GM20431 (cell line): Measurements from ENCODE around the gene MTIF2.
"Not testable (repeated sequence)": the region's sequence is repeated elsewhere in the genome, so short reads cannot be mapped to it uniquely, and the experiment has no call there.

Experiments
- in situ Hi-C: fragments of 300-500 bp; cut with MseI, MboI; formaldehyde crosslinking; loops from one replicate; pipeline ENCODE4 v1.15.0; 2020; ENCODE audit warnings: low sequenced_read_pairs; ENCODE audit not compliant: unreplicated experiment

MTIF2 gene

DNA sequence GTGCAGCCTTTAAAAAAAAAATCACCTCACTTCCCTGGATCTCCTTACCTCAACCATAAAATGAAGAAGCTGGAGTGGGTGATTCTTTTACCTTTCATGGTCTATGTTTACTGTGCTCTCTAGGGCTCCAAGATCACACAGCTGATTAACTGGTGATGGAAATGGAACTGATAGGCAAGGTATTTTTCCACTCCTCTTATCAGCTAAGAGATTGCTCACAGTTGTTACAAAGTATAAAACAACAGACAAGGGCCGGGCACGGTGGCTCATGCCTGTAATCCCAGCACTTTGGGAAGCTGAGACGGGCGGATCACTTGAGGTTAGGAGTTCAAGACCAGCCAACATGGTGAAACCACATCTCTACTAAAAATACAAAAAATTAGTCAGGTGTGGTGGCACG, 22.0 kb downstream of the MTIF2 start:
- in situ Hi-C loops: no loop called here

DNA sequence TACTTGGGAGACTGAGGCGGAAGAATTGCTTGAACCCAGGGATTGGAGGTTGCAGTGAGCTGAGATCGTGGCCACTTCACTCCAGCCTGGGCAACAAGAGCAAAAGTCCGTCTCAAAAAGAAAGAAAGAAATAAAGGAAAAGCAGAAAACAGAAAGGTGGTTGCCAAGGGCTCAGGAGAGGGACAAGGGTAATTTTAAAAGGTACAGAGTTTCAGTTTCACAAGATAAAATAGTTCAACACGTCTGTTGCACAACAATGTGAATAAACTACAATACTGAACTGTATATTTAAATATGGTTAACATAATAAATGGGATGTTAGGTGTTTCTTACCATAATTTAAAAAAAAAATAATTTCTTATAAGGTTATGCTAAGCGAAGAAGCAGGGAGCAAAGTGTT, 23.6 kb downstream of the MTIF2 start:
- in situ Hi-C loops: no loop called here

GRCh38 chr2:55242617-55243016, 26.4 kb downstream of the MTIF2 start:
- in situ Hi-C loops: no loop called here

DNA sequence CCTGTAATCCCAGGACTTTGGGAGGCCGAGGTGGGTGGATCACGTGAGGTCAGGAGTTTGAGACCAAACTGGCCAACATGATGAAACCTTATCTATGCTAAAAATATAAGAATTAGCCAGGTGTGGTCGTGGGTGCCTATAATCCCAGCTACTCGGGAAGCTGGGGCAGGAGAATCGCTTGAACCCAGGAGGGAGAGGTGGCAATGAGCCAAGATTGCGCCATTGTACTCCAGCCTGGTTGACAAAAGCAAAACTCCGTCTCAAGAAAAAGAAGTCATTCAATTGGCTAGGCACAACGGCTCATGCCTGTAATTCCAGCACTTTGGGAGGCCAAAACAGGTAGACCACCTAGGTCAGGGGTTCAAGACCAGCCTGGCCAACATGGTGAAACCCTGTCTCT, 27.4 kb downstream of the MTIF2 start:
- in situ Hi-C loops: not testable (repeated sequence)

- in situ Hi-C loops: no loop called here
Observed at GRCh38 chr2:55239656-55240222, 29.3 kb downstream of the MTIF2 start.

GRCh38 chr2:55236992-55237543, 32.0 kb downstream of the MTIF2 start:
- in situ Hi-C loops: no loop called here

DNA sequence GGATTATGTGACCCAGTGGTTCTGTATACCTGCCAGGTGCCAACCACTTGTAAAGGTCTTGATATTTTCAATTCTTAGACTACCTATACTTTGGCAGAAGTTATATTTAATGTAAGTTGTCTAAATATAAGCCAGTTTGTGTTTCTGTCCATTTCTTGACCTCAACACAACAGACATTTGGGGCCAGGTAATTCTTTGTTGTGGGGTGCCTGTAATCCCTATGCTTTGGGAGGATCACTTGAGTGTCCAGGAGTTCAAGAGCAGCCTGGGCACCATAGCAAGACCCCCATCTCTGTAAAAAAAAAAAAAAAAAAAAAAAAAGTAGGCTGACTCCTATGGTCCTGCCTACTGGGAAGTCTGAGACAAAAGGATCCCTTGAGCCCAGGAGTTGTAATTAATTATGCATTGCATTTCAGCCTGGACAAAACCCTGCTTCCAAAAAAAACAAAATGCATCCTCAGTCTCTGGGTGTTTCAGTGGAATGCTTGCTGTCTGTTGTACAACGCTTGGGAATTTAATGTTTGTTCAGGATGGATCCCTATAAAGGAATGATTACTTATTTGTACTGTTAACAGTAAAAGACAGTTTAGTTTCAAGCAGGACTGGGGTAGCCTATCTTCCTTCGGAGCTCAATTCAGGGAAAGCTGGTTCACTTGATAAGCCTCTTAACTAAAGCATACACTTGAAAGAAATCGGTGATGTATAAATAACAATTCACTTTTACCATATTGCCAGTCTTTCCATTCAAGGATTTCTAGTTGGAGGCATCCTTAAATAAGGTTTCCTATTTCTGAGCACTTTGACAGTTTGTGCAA, 33.1 kb downstream of the MTIF2 start:
- in situ Hi-C loops: no loop called here

DNA sequence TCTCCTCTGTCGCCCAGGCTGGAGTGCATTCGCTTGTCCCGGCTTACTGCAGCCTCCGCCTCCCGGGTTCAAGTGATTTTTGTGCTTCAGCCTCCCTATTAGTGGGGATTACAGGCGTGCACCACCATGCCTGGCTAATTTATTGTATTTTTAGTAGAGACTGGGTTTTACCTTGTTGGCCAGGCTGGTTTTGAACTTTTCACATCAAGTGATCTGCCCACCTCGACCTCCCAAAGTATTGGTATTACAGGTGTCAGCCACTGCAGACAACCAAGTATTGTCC, 35.4 kb downstream of the MTIF2 start:
- in situ Hi-C loops: no loop called here

- in situ Hi-C loops: no loop called here
Observed at GRCh38 chr2:55232863-55233657, 36.0 kb downstream of the MTIF2 start.

DNA sequence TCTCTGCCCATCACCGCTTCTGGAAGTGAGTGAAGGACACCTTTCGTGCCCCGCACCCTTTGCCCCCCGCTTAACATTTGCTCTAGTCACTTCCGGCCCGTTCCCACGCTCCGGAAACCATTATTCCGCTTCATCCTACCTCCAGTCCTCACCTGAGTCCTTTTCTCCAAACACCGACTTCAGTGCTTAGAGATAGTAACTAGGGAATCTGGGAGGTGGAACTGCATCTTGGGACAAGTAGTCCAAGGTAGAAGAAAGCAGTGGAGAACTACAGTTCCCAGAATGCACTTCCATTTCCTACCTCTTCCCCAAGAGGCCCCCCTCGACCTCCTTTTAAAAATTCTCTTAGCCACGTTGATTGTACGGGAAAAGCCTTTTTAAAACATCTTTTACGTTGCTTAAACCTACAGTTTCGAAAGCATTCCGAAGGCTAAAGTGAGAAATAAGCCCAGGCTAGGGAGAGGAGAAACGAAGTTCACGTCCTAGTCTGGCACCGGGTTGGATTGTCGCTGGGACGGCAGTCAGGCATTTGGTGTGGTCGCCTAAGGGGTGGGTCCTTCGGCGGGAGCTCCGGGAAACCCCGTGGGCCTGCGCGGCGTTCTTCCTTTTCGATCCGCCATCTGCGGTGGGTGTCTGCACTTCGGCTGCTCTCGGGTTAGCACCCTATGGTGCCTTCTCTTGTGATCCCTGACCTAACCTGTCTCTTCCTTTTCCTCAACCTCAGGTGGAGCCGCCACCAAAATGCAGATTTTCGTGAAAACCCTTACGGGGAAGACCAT, 36.8 kb downstream of the MTIF2 start, which contains the start of the genes CLHC1 and RPS27A:
TSS of gene CLHC1 (minus strand) at position 210 of the 779 bp plus-strand sequence. CDS start 9,882 bp downstream, outside the sequence.
TSS of gene RPS27A (plus strand) at position 605 of the 779 bp plus-strand sequence. CDS start at position 742, 137 bp downstream.
- in situ Hi-C loops: no loop called here

GRCh38 chr2:55231546-55232083, 37.4 kb downstream of the MTIF2 start:
- in situ Hi-C loops: no loop called here

GRCh38 chr2:55230551-55230950, 38.5 kb downstream of the MTIF2 start:
- in situ Hi-C loops: no loop called here

GRCh38 chr2:55229221-55229620, 39.8 kb downstream of the MTIF2 start:
- in situ Hi-C loops: no loop called here

- in situ Hi-C loops: no loop called here
Observed at GRCh38 chr2:55228226-55228563, 40.8 kb downstream of the MTIF2 start.

- in situ Hi-C loops: not testable (repeated sequence)
Observed at GRCh38 chr2:55227437-55228225, 41.4 kb downstream of the MTIF2 start.

DNA sequence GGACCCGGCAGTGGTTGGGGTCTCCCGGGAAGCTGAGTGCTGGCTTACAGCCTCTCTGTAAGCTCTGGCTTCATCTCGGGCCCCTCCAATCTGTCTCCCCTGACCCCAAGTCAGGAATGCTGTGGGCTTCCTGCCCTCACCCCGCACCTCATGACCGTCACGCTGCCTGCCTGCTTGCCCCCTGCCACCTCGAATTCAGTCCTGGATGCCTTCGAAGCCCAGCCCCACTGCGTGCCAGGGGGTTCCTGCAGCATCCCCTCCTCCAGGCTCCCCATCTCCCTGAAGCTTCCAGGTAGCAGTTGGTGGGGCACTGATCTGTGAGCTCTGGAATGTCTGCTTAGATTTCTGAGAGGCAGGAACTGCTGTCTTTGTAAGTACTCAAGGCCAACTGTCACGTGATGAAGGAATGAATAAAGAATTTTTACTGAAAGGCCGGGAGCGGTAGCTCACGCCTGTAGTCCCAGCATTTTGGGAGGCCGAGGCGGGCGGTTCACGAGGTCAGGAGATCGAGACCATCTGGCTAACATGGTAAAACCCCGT, 43.5 kb downstream of the MTIF2 start:
- in situ Hi-C loops: no loop called here

DNA sequence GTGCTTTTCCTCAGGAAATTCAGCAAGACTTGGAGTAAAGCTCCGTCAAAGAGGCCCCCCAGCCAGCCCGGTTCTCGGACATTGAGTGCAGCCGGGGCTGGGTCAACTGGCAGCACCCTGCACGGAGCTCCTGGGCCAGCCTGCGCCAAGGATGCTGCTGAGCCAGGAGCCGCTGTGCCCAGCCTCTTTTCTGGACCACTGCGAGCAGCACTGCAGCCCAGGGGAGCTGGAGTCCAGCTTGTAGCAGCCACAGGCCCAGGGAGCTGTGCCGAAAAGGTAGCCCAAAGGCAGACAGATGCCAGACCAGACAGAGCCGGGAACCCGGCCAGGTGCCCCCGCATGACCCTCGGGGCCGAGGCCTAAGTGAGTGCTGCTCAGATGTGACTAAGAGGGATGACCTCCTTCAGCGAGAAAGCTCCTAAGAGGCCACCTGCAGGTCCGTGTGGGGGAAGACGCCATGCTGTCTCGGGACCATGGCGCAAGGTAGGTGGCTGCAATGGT, 44.2 kb downstream of the MTIF2 start:
- in situ Hi-C loops: no loop called here

- in situ Hi-C loops: no loop called here
Observed at GRCh38 chr2:55223958-55224760, 44.9 kb downstream of the MTIF2 start.
